ENCODE results near the gene FBXW10. TPM values are rescaled to one million over a fixed set of nuclear protein-coding genes. Genes with fewer than 3 reads are reported as not detected.
"Not testable (repeated sequence)": the region's sequence is repeated elsewhere in the genome, so short reads cannot be mapped to it uniquely, and the experiment has no call there.

Gene FBXW10
- total RNA-seq, 3 donors from 2014 or later (not counting 1 experiment from before 2014, with no cell fraction given): not detected

DNA sequence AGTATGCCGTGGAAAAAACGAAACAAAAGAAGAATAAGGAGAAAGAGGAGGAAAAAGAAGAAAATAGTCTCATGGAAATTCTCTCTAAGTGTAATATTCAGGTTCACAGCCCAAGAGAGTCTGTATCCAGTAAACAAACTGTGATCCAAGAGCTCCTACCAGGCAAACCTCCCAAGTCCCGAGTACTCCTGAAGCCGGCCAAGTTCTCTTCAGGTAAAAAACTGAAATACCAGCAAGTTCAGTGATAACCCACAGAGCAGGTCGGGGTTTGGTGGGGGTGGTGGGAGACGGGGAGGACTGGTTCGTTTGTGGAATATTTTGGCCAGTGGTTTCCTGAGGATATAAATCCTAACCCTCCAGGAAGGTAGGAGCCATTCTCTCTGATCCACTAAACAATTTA lies 28.6 kb downstream of the FBXW10 start:
- 88% methylated on average over 5 of the region's 7 CpGs for WGBS (ENCODE audit: insufficient coverage)
- Histone ChIP-seq H3K4me3 (ENCODE audit: low read length) (no peak overlapping the region), H3K4me1 (ENCODE audit: control insufficient read depth, insufficient read depth, low read length) (no peaks in the 10 kb centered on the region), H3K27ac (ENCODE audit: low read length) (no peak overlapping the region), H3K27me3 (ENCODE audit: control insufficient read depth, insufficient read depth, low read length) (no peaks in the 10 kb centered on the region), H3K36me3 (ENCODE audit: control insufficient read depth, insufficient read depth, low read length) (no peaks in the 10 kb centered on the region), H3K9me3 (ENCODE audit: control insufficient read depth, insufficient read depth, low read length) (no peaks in the 10 kb centered on the region)
- intact Hi-C loops (cut with micrococcal nuclease): no loop called here
- Mint-ChIP-seq H3K4me1 (no peaks in the 10 kb centered on the region), H3K4me3 (no peak overlapping the region), H3K27ac (no peak overlapping the region), H3K9me3 (no peaks in the 10 kb centered on the region), H3K36me3 (no peaks in the 10 kb centered on the region), H3K27me3 (ENCODE audit: low read depth in 2 of 2) (peaks cover 0 to 2% of the 10 kb centered on the region in 2 donors)
- TF ChIP-seq, protein P1, sequence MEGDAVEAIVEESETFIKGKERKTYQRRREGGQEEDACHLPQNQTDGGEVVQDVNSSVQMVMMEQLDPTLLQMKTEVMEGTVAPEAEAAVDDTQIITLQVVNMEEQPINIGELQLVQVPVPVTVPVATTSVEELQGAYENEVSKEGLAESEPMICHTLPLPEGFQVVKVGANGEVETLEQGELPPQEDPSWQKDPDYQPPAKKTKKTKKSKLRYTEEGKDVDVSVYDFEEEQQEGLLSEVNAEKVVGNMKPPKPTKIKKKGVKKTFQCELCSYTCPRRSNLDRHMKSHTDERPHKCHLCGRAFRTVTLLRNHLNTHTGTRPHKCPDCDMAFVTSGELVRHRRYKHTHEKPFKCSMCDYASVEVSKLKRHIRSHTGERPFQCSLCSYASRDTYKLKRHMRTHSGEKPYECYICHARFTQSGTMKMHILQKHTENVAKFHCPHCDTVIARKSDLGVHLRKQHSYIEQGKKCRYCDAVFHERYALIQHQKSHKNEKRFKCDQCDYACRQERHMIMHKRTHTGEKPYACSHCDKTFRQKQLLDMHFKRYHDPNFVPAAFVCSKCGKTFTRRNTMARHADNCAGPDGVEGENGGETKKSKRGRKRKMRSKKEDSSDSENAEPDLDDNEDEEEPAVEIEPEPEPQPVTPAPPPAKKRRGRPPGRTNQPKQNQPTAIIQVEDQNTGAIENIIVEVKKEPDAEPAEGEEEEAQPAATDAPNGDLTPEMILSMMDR (IDR thresholded peaks at IDR 0.05): no peak
- DNase-seq (no peak), ATAC-seq (no peak)

DNA sequence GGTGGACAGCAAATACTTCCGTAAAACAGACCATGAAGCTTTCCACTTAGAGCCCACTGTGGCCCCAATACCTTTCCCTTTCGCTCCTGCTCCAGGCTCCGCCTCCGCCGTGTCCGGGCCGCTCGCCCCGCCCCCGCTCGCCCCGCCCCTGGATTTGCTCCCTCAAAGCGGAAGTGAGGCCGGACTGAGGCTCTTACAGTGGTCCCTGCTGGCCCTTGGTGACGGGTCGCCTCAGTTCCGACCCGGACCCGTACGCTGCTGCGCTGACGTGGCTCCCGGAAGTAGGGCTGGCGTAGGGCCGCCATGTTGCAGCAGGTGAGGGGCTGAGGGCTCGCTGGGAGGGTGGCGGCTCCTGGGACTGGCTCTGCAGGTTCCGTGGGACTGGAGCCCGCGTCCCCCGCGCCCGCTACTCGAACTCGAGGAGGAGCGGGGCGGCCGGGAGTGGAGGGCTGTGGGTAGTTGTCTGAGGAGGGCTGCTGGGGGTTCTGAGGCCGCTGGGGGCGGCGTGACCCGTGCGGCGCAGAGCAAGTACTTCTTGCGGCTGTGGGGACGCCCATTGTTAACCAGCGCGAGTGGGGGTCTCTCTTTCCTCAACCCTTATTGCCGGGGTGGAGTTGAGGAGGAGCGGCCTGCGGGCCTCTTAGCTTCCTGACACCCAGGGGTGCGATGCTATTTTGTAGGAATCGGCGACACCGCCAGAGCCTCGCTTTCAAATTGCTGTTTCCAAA lies 37.3 kb downstream of the FBXW10 start, which contains the start of gene TVP23B:
TVP23B (plus strand) TSS at position 193 of the 728 bp plus-strand sequence; CDS start at position 304, 111 bp downstream.
- peaks cover 16 to 25% of the 10 kb centered on the region in 2 donors for H3K4me1 Mint-ChIP-seq
- H3K4me1 ChIP-seq (ENCODE audit: control insufficient read depth, insufficient read depth, low read length); intact Hi-C loops (cut with micrococcal nuclease); H3K9me3 ChIP-seq (ENCODE audit: control insufficient read depth, insufficient read depth, low read length); H3K27me3 Mint-ChIP-seq (ENCODE audit: low read depth in 2 of 2); H3K9me3 Mint-ChIP-seq; H3K36me3 Mint-ChIP-seq; H3K36me3 ChIP-seq (ENCODE audit: control insufficient read depth, insufficient read depth, low read length); H3K27me3 ChIP-seq (ENCODE audit: control insufficient read depth, insufficient read depth, low read length): not testable (repeated sequence)
- H3K27ac Mint-ChIP-seq: peak within 1 kb of the TSS; percentile 95 to 99
- Histone ChIP-seq H3K4me3 (ENCODE audit: low read length) (peak within 1 kb of the TSS; percentile 34), H3K27ac (ENCODE audit: low read length) (peak within 1 kb of the TSS; percentile 67)
- peak within 1 kb of the TSS; percentile 98 for H3K4me3 Mint-ChIP-seq
- ATAC-seq (peak; percentile 94 to 99 (median 95)), DNase-seq (peak; percentile 90 to 96)
- under 1% methylated on average over 31 of the region's 56 CpGs for WGBS (ENCODE audit: insufficient coverage)

DNA sequence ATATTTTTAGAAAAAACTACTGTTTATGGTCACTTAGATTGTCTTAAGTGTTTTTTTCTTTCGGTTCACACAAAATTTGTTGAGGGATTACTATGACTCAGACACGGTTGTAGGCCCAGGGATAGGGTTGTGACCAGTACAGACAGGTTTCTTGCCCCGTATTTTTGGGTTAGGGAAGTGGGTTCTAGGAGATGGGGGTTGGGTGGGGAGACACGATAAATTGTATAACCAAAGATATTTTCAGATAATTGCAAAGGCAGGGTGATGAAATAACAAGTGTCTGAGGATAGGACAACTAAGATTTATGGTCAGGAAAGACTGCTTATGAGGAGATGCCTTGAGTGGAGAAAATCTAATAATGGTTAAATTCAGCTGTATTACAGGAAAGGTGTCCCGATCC lies 38.0 kb downstream of the FBXW10 start:
- WGBS (ENCODE audit: insufficient coverage): no CpG with 5 or more reads among the region's 5 CpGs
- Histone ChIP-seq H3K27ac (ENCODE audit: low read length) (peak overlapping the region; percentile 67), H3K4me3 (ENCODE audit: low read length) (peak overlapping the region; percentile 34)
- H3K9me3 ChIP-seq (ENCODE audit: control insufficient read depth, insufficient read depth, low read length); H3K36me3 ChIP-seq (ENCODE audit: control insufficient read depth, insufficient read depth, low read length); H3K4me3 Mint-ChIP-seq; H3K27me3 ChIP-seq (ENCODE audit: control insufficient read depth, insufficient read depth, low read length); H3K9me3 Mint-ChIP-seq; intact Hi-C loops (cut with micrococcal nuclease); H3K27me3 Mint-ChIP-seq (ENCODE audit: low read depth in 2 of 2); H3K36me3 Mint-ChIP-seq; H3K4me1 ChIP-seq (ENCODE audit: control insufficient read depth, insufficient read depth, low read length): not testable (repeated sequence)
- Mint-ChIP-seq H3K4me1 (peaks cover 16 to 26% of the 10 kb centered on the region in 2 donors), H3K27ac (peak overlapping the region; percentile 95 to 99)
- ATAC-seq (peak in 1 of 3 donors; percentile 16), DNase-seq (peak in 1 of 2 donors; percentile 11)

DNA sequence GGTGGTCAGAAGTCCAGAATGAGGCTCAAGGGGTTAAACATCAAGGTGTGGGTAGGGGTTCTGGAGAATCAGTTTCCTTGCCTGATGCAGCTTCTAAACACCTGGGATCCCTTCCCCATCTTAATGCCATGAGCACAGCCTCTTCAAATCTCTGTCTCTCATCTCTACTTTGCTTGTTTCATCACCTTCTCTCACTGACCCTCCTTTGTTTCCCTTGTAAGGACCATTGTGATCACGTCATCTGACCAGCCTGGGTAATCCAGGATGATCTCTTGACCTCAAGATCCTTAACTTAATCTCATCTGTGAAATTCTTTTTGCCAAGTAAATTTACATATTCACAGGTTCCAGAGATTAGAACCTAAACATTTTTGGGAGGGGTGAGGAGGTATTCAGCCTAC lies 42.1 kb downstream of the FBXW10 start:
- ATAC-seq; H3K27me3 Mint-ChIP-seq (ENCODE audit: low read depth in 2 of 2); H3K4me3 ChIP-seq (ENCODE audit: low read length); H3K9me3 ChIP-seq (ENCODE audit: control insufficient read depth, insufficient read depth, low read length); H3K4me1 ChIP-seq (ENCODE audit: control insufficient read depth, insufficient read depth, low read length); H3K27ac Mint-ChIP-seq; H3K9me3 Mint-ChIP-seq; H3K36me3 Mint-ChIP-seq; H3K4me3 Mint-ChIP-seq; H3K36me3 ChIP-seq (ENCODE audit: control insufficient read depth, insufficient read depth, low read length); H3K27me3 ChIP-seq (ENCODE audit: control insufficient read depth, insufficient read depth, low read length); H3K27ac ChIP-seq (ENCODE audit: low read length); DNase-seq; intact Hi-C loops (cut with micrococcal nuclease): not testable (repeated sequence)
- H3K4me1 Mint-ChIP-seq: peaks cover 34 to 38% of the 10 kb centered on the region in 2 donors
- 73% methylated on average over 1 of the region's 1 CpG for WGBS (ENCODE audit: insufficient coverage)

DNA sequence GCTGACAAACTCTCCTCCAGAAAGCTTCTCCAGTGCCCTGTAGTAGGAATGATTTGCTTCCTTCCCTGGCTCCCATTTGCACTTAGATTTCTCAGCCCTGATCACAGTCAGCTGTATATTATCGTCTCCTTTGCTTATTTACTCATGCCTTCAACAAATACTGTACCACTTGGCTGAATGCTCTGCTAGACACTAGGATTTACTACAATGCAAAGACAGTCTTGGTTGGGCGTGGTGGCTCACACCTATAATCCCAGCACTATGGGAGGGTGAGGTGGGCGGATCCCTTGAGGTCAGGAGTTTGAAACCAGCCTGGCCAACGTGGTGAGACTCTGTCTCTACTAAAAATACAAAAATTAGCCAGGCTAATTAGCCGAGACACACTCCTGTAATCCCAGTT lies 43.0 kb downstream of the FBXW10 start:
- H3K4me3 Mint-ChIP-seq; H3K36me3 ChIP-seq (ENCODE audit: control insufficient read depth, insufficient read depth, low read length); H3K27me3 ChIP-seq (ENCODE audit: control insufficient read depth, insufficient read depth, low read length); H3K9me3 Mint-ChIP-seq; H3K36me3 Mint-ChIP-seq; intact Hi-C loops (cut with micrococcal nuclease); H3K27me3 Mint-ChIP-seq (ENCODE audit: low read depth in 2 of 2); H3K4me3 ChIP-seq (ENCODE audit: low read length); H3K9me3 ChIP-seq (ENCODE audit: control insufficient read depth, insufficient read depth, low read length); DNase-seq; H3K27ac Mint-ChIP-seq; H3K4me1 ChIP-seq (ENCODE audit: control insufficient read depth, insufficient read depth, low read length); H3K27ac ChIP-seq (ENCODE audit: low read length); ATAC-seq: not testable (repeated sequence)
- WGBS (ENCODE audit: insufficient coverage): 93% methylated on average over 2 of the region's 5 CpGs
- peaks cover 34 to 38% of the 10 kb centered on the region in 2 donors for H3K4me1 Mint-ChIP-seq

DNA sequence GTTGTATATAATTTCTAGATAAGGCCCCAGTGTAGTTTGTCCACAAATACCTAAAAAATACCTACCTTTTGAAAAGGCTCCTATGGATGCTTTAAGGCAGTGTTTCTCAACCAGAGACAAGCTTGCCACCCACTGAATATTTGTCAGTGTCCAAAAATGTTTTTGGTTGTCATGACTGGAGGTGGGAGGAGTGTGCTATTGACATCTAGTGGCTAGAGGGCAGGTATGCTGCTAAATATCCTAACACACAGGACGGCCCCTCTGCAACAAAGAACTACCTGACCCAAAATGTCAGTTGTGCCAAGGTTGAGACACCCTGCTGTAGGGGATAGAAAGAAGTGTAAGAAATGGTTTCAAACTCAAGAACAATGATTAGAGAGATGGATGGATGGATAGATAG lies 47.5 kb downstream of the FBXW10 start:
- intact Hi-C loops (cut with micrococcal nuclease); H3K9me3 ChIP-seq (ENCODE audit: control insufficient read depth, insufficient read depth, low read length); H3K27ac ChIP-seq (ENCODE audit: low read length); H3K36me3 ChIP-seq (ENCODE audit: control insufficient read depth, insufficient read depth, low read length); H3K4me3 ChIP-seq (ENCODE audit: low read length); H3K4me3 Mint-ChIP-seq; H3K27me3 ChIP-seq (ENCODE audit: control insufficient read depth, insufficient read depth, low read length); DNase-seq; H3K36me3 Mint-ChIP-seq; H3K9me3 Mint-ChIP-seq; H3K27me3 Mint-ChIP-seq (ENCODE audit: low read depth in 2 of 2); H3K27ac Mint-ChIP-seq; H3K4me1 ChIP-seq (ENCODE audit: control insufficient read depth, insufficient read depth, low read length): not testable (repeated sequence)
- peak; percentile 32 to 65 (median 64) for ATAC-seq
- WGBS (ENCODE audit: insufficient coverage): no CpG with 5 or more reads among the region's 1 CpG
- H3K4me1 Mint-ChIP-seq: peaks cover 26% of the 10 kb centered on the region in 2 donors

DNA sequence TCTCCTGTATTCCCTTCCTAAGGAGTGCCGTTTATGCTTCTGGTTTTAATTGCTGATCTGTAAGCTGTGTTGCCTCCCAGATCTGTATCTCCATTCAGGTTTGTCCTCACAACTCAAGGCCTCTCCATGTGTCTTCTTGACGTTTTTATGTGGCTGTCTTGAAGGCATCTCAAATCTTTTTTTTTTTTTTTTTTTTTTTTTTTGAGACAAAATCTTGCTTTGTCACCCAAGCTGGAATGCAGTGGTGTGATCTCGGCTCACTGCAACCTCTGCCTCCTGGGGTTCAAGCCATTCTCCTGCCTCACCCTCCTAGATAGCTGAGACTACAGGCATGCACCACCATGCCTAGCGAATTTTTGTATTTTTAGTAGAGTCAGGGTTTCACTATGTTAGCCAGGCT lies 51.0 kb downstream of the FBXW10 start:
- H3K27me3 ChIP-seq (ENCODE audit: control insufficient read depth, insufficient read depth, low read length); H3K4me3 Mint-ChIP-seq; H3K27me3 Mint-ChIP-seq (ENCODE audit: low read depth in 2 of 2); H3K36me3 Mint-ChIP-seq; H3K27ac ChIP-seq (ENCODE audit: low read length); ATAC-seq; H3K9me3 ChIP-seq (ENCODE audit: control insufficient read depth, insufficient read depth, low read length); H3K36me3 ChIP-seq (ENCODE audit: control insufficient read depth, insufficient read depth, low read length); H3K4me3 ChIP-seq (ENCODE audit: low read length); H3K9me3 Mint-ChIP-seq; H3K4me1 ChIP-seq (ENCODE audit: control insufficient read depth, insufficient read depth, low read length); intact Hi-C loops (cut with micrococcal nuclease); DNase-seq: not testable (repeated sequence)
- Mint-ChIP-seq H3K27ac (peak overlapping the region; percentile 20 to 55), H3K4me1 (peaks cover 5 to 15% of the 10 kb centered on the region in 2 donors)
- WGBS (ENCODE audit: insufficient coverage): 84% methylated on average over 4 of the region's 4 CpGs

Data from natural killer cell (primary cell).